ENCODE measurements around the gene GDPD5. TPM values are rescaled to one million over a fixed set of nuclear protein-coding genes. Genes with fewer than 3 reads are reported as not detected.

Gene GDPD5
- polyA plus RNA-seq, 3 donors = 4.9 to 39.0 (median 7.6) TPM

DNA sequence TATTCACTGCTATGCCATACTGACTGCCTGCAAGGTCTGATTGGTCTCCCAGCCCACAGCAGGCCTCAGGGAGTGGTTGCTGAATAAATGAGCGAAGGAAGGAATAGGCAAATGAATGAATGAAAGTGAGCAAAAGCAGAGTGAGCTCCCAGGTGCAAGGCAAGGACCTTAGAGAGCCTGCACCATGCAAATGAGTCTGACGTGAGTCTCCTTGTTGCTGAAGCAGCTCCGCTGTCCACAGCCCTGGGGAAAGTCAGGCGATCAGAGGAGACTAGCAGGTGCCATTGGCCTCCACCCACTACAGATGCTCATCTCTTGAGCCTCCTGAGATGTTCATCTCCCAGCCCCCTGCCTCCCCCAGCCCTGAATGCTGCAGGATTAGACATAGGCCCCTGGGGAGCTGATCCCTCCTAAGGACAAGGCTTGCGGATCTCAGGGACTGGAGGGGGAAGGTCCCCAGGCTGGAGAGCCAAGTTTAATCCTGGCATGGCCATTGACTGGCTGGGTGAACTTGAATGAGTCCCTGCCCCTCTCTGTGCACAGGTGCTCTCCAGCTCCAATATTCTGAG, 22.1 kb downstream of the GDPD5 start:
- H3K27me3 ChIP-seq (ENCODE audit: control insufficient read depth in 2 of 2, insufficient read depth in 2 of 2, low read length in 2 of 2) = no peaks in the 10 kb centered on the region
- H3K4me1 ChIP-seq (ENCODE audit: control insufficient read depth in 1 of 2, insufficient read depth in 2 of 2, low read length in 2 of 2) = peaks cover 42 to 49% of the 10 kb centered on the region in 2 donors
- Mint-ChIP-seq H3K27ac (peak overlapping the region in 3 of 7 donors; percentile 28 to 86 (median 70)), H3K27me3 (ENCODE audit: low read depth in 3 of 3) (peaks cover 0 to 4% (median 2%) of the 10 kb centered on the region in 3 donors), H3K4me1 (peaks cover 57% of the 10 kb centered on the region), H3K36me3 (peaks cover 3% of the 10 kb centered on the region in 2 donors), H3K4me3 (no peak overlapping the region), H3K9me3 (peaks cover 0 to 2% (median 0%) of the 10 kb centered on the region in 7 donors)
- H3K27ac ChIP-seq (ENCODE audit: low read depth in 1 of 2, low read length in 2 of 2) = peak overlapping the region; percentile 68 to 76
- H2AFZ ChIP-seq (ENCODE audit: insufficient read depth, low read depth, low read length, poor library complexity, severe bottlenecking) = no peak overlapping the region
- no peak overlapping the region for H3K4me2 ChIP-seq (replicated peaks; ENCODE audit: extremely low read depth, low read length, poor library complexity, severe bottlenecking)
- no peaks in the 10 kb centered on the region for H3K9me3 ChIP-seq (replicated peaks in 1 of 2; ENCODE audit: control insufficient read depth in 1 of 2, insufficient read depth in 1 of 2, low read length in 2 of 2)
- no peak overlapping the region for H3K9ac ChIP-seq (ENCODE audit: insufficient read depth, low read length, poor library complexity, severe bottlenecking)
- no peak for TF ChIP-seq CTCF (IDR thresholded peaks at IDR 0.05)
- no peak for DNase-seq
- H3K4me3 ChIP-seq (replicated peaks in 1 of 3; ENCODE audit: low read depth in 2 of 3, low read length in 3 of 3) = no peak overlapping the region
- peaks cover 6% of the 10 kb centered on the region for H3K79me2 ChIP-seq (ENCODE audit: insufficient read depth, low read length)
- H3K36me3 ChIP-seq (replicated peaks in 1 of 2; ENCODE audit: control insufficient read depth in 1 of 2, insufficient read depth in 2 of 2, low read length in 2 of 2) = no peaks in the 10 kb centered on the region
- intact Hi-C loops (cut with micrococcal nuclease) = no loop called here
- H4K20me1 ChIP-seq (ENCODE audit: insufficient read depth, low read length) = no peaks in the 10 kb centered on the region
- WGBS (ENCODE audit: insufficient coverage) = 93% methylated on average over 4 of the region's 5 CpGs

GRCh38 chr11:75502138-75502537, 23.6 kb downstream of the GDPD5 start:
- Histone ChIP-seq H3K9ac (ENCODE audit: insufficient read depth, low read length, poor library complexity, severe bottlenecking) (no peak overlapping the region), H3K4me2 (replicated peaks; ENCODE audit: extremely low read depth, low read length, poor library complexity, severe bottlenecking) (no peak overlapping the region), H3K27ac (ENCODE audit: low read depth in 1 of 2, low read length in 2 of 2) (no peak overlapping the region), H3K4me3 (replicated peaks in 1 of 3; ENCODE audit: low read depth in 2 of 3, low read length in 3 of 3) (no peak overlapping the region), H4K20me1 (ENCODE audit: insufficient read depth, low read length) (no peaks in the 10 kb centered on the region), H3K9me3 (replicated peaks in 1 of 2; ENCODE audit: control insufficient read depth in 1 of 2, insufficient read depth in 1 of 2, low read length in 2 of 2) (no peaks in the 10 kb centered on the region), H3K27me3 (ENCODE audit: control insufficient read depth in 2 of 2, insufficient read depth in 2 of 2, low read length in 2 of 2) (no peaks in the 10 kb centered on the region), H3K4me1 (ENCODE audit: control insufficient read depth in 1 of 2, insufficient read depth in 2 of 2, low read length in 2 of 2) (peaks cover 27 to 36% of the 10 kb centered on the region in 2 donors), H3K36me3 (replicated peaks in 1 of 2; ENCODE audit: control insufficient read depth in 1 of 2, insufficient read depth in 2 of 2, low read length in 2 of 2) (no peaks in the 10 kb centered on the region), H2AFZ (ENCODE audit: insufficient read depth, low read depth, low read length, poor library complexity, severe bottlenecking) (no peak overlapping the region), H3K79me2 (ENCODE audit: insufficient read depth, low read length) (peaks cover 6% of the 10 kb centered on the region)
- TF ChIP-seq CTCF (IDR thresholded peaks at IDR 0.05) = no peak
- intact Hi-C loops (cut with micrococcal nuclease) = no loop called here
- Mint-ChIP-seq H3K36me3 (peaks cover 3% of the 10 kb centered on the region in 2 donors), H3K4me3 (no peak overlapping the region), H3K9me3 (peaks cover 0 to 2% (median 0%) of the 10 kb centered on the region in 7 donors), H3K27ac (no peak overlapping the region), H3K4me1 (peaks cover 44% of the 10 kb centered on the region), H3K27me3 (ENCODE audit: low read depth in 3 of 3) (peaks cover 0 to 4% (median 2%) of the 10 kb centered on the region in 3 donors)
- no CpG with 5 or more reads among the region's 1 CpG for WGBS (ENCODE audit: insufficient coverage)
- no peak for DNase-seq
